GM21825 (cell line): ENCODE results near the gene AKAP13.
"Not testable (repeated sequence)": the region's sequence is repeated elsewhere in the genome, so short reads cannot be mapped to it uniquely, and the experiment has no call there.

Source experiments
- ATAC-seq: cut with Tn5 transposase; IDR thresholded peaks from one replicate; pipeline ENCODE4 v1.9.1; 2021; ENCODE audit warnings: mild to moderate bottlenecking, moderate library complexity; ENCODE audit not compliant: unreplicated experiment

The AKAP13 gene

DNA sequence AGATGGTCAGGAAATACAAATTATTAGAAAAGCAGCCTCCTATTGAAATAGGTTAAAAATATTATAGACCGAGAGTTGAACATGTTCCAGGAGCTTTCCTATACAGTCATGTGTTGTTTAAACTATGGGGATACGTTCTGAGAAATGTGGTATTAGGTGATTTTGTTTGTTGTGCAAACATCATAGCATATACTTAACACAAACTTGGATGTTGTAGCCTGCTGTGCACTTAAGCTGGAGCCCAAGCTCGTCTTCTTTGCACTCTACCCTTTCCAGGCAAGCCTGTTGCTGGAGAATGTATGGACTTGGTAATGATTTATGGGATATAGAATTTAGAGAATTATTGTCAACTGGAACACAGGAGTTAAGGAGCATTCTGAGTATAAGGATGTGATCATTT, 140.2 kb downstream of the AKAP13 start:
- ATAC-seq, result no peak

DNA sequence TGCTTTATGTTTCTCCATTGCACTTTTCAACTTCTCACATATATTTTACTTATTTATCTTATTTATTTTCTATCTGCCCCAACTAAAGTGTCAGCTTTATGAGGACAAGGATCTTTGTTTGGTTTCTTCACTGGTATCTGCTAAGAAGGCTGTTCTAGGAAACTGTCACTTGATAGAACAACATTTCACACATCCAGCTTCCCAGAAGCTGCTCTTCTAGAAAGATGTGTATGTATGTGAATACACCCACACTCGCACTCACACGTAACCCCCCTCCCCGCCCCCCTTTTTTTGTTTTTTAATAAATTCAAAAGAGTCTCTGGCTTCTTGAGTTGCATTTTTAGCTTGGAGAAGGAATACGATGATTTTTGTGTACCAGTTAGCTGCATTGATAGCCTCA, 143.1 kb downstream of the AKAP13 start:
- no peak for ATAC-seq

DNA sequence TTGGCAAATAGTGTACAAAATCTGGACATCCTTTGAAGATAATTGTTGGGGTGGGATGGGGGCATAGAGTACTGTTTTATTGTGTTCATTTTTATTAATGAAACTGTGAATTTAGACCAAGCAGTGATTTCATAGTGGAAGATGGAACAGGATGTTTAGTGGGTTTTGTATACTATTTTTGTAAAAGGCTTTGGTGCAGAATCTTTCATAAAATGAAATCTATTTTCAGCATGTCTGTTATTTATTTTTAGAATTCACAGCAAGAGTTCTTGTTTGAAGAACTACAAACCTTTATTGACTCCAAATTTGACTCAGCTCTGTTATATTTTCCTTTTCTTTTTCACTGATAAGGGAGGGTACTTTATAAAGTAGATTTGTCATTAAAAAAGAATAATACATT, 145.4 kb downstream of the AKAP13 start:
- no peak for ATAC-seq

DNA sequence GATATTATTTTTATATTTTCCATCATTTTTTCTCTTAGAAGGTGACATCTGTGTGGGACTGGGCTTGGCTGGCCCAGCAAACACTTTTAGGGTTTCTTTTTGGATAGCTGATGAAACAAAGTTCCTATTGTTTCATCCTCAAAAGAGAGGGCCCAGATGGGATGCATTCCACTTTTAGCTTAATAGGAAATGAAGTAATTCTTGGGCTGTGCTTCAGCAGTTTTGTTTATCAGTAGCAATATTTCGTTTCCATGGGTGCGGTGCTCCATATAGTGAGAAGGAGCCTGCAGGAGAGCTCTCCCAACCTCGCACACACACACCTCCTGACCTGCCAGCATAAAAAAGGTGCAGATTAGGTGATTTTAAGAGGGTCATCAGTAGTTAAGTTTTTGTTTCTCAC, 147.5 kb downstream of the AKAP13 start:
- ATAC-seq, result no peak

DNA sequence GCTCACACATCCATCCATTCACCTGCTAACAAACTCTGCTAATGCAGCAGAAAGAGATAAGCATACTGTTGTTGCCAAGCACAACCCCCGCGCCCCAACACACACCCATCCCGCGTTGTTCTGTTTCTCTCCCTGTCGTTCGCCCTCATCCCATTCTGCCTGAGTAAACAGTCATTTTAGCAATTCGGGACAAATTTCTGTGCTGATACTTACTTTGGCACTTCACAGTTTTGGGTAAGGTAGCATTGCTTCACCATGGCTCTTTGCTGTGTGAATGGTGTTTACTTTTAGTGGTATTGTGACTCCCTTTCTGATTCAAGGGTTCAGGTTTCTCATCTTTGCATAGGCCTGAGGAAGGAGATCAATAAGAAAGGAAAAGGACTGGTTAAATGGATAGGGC, 149.7 kb downstream of the AKAP13 start:
- ATAC-seq, result no peak

DNA sequence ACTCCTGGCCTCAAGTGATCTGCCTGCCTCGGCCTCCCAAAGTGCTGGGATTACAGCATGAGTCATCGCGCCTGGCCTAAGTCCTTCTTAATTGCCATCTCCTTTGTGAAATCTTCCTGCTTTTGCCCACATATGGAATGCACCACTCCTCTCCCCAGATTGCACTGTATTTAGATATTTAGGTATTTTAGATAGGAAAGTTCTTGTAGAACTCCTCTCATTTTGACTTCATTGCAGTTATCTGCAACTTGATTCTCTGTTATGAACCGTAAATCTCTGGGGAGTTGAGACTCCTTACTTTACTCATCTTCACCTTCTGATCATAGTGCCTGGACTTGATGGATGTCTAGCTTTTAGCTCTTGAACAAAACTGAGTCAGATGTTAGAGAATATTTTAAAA, 150.7 kb downstream of the AKAP13 start:
- ATAC-seq, result no peak

DNA sequence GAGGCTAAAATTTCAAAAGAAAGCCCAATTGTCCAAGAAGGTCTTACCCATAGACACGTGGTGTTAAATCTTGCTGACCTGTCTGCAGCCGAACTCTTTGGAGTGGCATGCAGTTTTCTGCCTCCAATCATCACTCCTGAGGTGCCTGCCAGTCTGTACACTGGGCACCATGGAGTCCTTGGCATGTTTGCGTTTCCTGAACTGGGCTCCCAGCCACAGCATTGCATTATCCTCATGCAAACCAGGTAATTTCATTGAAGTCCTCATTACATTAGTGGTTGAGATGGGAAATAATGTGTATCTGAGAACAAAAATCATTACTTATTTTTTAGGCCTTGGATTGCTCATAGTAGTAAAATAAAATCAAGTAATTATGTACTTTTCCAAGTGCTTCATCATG, 152.3 kb downstream of the AKAP13 start:
- no peak for ATAC-seq

DNA sequence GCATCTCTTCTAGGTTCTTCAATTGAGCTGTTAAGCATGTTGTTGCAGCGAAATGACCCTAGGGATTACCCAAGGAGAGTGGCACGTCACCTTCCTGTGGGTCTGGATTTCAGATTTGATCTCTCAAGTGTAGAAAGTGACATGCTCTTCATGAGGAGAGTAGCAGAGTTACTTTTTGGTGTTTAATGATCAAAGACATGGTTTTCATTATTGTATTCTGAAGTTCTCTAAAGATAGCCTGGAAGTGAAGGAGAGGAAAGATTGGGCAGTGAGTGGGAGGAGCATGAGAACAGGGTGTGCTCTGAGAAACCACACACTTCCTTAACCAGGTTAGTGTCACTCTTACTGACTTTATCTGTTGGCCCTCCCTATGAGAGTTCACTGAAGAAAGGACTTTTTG, 153.6 kb downstream of the AKAP13 start:
- ATAC-seq, result peak; percentile 97

DNA sequence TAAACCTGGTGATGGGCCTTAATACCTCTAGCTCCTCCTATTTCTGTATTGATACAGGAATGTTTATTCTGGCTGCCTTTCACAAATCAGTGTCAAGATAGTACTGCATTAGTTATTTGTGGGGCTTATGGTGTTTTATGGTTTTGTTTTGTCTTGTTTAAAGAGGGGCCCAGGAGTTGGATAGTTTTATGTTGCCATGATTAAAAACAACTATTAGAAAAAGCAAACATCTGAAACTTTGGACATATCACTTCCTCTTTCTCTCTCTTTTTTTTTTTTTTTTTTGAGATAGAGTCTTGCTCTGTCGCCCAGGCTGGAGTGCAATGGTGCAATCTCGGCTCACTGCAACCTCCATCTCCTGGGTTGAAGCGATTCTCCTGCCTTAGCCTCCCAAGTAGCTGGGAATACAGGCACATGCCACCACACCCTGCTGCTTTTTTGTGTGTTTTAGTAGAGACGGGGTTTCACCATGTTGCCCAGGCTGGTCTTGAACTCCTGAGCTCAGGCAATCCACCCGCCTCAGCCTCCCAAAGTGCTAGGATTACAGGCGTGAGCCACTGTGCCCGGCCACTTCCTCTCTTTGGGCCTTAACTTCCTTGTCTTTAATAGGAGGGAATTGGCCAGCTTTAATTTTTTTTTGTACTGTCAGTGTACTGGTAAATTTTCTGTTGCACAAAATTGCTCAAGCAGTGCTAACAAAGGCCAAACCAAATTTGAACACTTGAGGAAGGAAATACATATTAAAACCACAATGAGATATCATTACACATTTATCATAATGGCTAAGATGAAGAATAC, 155.3 kb downstream of the AKAP13 start:
- not testable (repeated sequence) for ATAC-seq

DNA sequence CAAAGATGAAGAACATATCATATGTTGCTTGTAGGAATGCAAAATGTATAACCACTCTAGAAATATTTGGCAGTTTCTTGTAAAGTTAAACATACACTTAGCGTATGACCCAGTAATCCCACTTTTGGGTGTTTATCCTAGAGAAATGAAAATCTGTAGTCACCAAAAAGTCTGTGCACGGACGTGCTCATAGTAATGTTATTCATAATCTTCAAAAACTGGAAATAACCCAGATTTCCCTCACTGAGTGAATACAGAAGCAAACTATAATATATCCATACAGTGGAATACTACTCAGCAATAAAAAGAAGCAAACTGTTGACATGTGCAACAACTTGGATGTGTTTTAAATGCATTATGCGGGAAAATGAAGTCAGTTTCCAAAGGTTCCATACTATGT, 155.9 kb downstream of the AKAP13 start:
- no peak for ATAC-seq

DNA sequence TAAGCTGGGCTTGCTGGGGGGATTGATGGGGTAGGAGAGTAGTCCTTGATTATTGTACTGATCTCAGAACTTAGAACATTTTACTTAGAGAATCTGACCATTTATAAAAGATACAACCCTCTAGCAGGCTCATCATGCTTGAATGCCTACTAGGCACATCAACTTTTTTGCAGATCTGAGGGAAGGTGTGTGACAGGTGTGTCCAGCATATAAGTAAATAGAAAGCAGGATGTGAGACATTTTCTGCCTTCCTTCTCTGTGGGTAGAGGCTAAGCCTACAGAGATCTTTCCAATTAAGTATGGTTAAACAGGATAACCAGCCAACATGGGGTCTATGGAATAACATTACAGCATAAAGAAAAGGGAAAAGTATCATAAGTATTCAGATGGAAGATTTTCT, 159.1 kb downstream of the AKAP13 start:
- no peak for ATAC-seq

DNA sequence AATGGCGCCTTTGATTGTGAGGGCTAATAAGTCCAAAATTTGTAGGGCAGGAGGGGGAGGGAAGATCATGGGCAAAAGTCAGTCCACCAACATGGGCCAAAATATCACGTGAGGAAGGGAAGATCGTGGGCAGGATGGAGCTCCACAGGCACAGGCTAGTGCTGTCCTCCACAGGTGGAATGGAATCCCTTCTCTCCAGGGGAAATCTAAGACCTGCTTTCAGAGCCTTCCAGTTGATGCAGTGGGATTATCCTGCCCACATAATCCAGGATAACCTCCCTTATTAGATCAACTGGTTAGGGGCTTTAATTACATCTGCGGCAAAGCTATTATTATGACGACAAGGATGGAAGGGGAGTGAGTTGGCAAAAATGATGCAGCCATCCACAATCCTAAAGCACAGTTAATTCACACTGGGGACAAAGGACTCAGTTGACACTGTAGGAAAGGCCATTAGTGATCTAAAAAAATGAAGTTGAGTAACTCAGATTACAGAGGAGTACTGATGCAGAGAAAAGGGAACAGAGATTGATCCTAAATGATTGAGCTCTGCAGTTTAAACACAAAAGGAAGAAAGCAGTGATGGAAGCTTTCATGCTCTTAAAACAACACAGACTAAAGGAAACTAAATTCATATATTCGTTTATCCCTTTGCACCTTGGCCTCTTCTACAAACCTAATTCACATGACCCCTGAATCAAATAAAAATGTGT, 159.8 kb downstream of the AKAP13 start:
- ATAC-seq, result no peak

DNA sequence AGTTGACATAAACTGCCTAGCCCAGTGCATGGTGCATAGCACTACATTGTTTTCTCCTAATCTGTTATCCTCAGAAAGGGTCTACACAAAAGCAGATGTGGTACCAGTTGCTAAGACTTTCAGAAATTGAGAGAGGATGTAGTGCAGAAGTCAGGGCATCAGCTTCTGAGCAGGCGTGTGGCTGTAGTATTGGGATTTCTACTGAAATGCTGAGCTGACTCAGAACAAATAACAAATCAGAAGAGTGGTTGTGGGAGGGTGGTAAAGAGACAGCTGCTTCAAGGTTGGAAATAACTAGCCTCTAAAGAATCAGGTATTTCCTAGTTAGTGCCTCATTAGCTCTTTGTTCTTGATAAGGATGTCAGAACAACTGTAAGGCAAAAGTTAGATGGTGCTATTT, 161.3 kb downstream of the AKAP13 start:
- ATAC-seq, result peak; percentile 69

DNA sequence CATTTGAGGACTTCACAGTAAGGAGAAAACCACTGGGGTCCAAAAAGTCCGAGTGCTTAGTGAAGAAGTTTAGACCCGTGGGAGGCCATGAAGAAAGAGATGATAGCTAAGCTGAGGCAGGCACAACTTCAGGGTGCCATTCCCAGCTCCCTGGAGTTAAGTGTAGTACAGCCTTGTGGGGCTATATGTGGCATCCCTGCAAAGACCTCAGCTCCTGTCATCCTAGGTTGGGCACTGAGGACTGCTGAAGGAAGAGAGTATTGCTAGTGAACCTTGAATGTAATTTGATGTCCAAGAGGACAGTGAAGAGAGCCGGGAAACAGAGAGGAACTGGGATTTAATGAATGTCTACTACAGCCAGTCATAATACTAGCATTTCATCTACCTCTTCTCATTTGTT, 162.1 kb downstream of the AKAP13 start:
- ATAC-seq, result no peak

DNA sequence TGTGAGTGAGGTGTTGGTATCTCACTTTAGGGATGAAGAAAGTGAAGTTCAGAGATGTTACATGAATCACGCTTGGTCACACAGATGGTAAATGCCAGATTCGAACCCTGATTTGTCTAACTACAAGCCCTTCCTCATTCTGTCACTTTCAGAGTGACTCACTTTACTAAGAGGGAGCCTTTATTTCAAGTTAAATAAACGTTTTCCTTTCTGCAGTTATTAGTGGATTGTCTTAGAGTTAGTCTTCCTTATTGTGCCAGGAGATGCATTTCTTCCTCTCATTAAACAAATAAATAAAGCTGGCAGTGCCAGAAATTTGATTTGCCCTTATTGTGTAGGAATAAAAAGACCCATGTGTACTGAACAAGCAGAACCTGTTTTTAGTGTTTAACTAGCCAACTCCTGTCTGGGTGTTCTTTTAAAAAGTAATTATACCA, 162.5 kb downstream of the AKAP13 start:
- ATAC-seq, result no peak

DNA sequence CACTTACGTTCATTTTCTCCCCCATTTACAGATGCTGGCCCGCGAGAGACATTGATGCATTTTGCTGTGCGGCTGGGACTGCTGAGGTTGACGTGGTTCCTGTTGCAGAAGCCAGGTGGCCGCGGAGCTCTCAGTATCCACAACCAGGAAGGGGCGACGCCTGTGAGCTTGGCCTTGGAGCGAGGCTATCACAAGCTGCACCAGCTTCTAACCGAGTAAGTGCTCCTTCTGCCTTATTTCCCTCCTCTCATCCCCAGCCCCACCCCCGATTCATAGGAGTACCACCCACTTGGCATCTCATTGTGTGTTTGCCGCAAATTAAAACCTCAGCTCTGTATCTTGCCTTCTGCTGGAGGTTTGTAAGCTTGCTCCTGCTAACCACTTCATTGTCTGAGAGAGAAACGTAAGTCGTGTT, 163.3 kb downstream of the AKAP13 start:
- ATAC-seq, result no peak

DNA sequence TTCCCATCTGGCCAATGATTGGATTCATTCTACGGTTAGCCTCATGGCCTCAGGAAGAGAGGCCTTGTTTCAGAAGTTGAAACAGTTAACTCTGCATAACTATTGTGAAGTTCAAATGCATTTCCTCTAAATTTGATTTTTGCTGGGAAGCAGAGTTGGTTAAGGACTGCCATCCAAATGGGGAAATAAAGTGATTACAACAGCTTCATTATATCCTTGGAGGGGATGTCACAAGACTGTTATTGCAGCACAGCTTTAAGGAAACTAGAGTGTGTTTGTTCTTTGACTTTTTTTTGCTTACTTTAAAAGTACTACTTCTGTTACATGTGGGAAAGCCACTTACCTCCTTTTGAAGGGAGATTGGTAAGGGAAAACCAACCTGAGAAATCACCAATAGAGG, 164.8 kb downstream of the AKAP13 start:
- ATAC-seq, result no peak

DNA sequence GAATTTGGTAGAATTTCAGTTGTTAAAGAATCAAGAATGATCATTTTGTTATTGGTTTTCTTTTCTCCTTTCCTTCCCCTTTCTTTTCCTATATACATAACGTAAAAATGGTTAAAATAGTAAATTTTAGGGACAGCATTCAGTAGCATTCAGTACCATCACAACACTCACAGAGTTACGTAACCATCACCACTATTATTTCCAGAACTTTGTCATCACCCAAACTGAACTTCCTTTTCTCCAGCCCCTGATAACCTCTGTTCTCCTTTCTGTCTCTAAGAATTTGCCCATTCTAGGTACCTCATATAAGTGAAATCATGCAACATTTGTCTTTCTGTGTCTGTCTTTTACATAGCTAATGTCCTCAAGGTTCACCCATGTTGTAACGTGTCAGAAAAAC, 165.3 kb downstream of the AKAP13 start:
- no peak for ATAC-seq

DNA sequence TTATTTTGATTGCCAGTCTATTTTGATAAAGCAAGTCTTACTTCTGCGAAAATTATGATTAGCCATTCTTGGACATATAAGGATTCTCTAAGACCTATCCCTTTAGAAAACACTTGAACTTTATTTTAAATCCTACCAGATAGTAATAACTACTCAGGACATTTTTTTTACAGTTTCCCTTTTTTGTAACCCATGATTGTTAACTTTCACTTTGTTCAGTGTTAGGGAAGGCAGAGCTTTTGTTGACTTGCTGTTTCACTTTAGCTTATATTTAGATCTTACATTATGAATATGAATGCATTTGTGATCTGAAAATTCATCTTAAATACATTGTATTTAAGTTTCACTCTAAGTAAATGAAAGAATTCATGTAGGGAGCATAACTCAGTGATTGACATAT, 167.0 kb downstream of the AKAP13 start:
- no peak for ATAC-seq

DNA sequence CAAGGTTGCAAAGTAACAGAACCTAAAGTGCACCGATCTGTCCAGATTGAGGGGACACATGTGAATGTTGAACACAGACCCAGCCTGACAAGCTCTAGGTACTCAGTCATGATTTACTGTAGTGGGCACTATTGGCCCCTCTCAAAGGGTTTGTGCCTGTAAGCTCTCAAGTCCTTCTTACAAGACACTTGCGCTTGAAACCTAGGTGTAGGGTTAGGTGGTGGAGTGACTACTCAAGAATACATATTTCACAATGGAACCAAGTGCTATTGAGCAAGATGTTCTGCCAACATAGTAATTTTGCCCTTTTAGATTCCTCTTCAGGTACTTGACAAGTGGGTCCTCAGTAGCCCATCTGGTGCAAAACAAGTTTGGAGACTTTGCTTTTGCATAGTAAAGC, 169.9 kb downstream of the AKAP13 start:
- ATAC-seq, result no peak

DNA sequence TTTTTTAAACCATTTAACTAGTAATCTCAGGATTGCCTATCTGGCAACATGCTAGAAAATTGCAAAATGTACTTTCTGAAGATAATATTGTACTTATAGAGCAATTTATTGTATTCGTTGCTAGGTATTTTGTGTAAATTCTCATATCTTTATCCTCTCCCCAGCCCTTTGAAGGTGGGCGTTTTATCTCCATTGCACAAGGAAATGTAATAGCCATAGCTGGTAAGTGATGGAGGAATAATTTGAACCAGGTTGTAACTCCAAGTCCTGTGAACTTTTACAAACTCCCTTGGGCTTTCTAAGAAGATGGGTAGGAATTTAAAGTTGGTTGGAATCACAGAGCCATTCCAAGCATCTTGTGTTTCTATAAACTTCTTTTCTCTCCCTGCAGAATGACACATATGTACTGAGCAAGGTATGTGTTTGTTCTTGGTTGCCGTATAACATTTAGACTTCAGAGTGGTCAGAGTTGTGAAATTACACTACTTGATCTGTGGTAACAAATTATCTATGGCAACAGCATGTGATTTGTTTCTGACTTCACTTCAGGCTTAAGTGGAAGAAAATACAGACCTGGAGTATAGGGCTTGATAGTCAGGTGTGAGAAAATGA, 170.9 kb downstream of the AKAP13 start:
- ATAC-seq, result no peak
